ENCODE data around the gene MAP2K7. TPM values are rescaled to one million over a fixed set of nuclear protein-coding genes. Genes with fewer than 3 reads are reported as not detected.

Gene MAP2K7
- total and polyA plus RNA-seq, 8 donors: 25.7 to 33.1 (median 30.6) TPM

GRCh38 chr19:7912144-7912696 lies 8.5 kb downstream of the MAP2K7 start:
- DNase-seq (peak in 1 of 4 donors; percentile 67), ATAC-seq (no peak)
- no peaks in the 10 kb centered on the region for H3K9me3 ChIP-seq
- H3K4me3 ChIP-seq: no peak overlapping the region
- H3K4me1 ChIP-seq: peaks cover 6 to 25% of the 10 kb centered on the region in 2 donors
- H3K27ac ChIP-seq: no peak overlapping the region
- peaks cover 0 to 55% of the 10 kb centered on the region in 2 donors for H3K36me3 ChIP-seq
- TF ChIP-seq, protein P1, sequence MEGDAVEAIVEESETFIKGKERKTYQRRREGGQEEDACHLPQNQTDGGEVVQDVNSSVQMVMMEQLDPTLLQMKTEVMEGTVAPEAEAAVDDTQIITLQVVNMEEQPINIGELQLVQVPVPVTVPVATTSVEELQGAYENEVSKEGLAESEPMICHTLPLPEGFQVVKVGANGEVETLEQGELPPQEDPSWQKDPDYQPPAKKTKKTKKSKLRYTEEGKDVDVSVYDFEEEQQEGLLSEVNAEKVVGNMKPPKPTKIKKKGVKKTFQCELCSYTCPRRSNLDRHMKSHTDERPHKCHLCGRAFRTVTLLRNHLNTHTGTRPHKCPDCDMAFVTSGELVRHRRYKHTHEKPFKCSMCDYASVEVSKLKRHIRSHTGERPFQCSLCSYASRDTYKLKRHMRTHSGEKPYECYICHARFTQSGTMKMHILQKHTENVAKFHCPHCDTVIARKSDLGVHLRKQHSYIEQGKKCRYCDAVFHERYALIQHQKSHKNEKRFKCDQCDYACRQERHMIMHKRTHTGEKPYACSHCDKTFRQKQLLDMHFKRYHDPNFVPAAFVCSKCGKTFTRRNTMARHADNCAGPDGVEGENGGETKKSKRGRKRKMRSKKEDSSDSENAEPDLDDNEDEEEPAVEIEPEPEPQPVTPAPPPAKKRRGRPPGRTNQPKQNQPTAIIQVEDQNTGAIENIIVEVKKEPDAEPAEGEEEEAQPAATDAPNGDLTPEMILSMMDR (IDR thresholded peaks at IDR 0.05): no peak
- peaks cover 22 to 37% of the 10 kb centered on the region in 2 donors for H3K27me3 ChIP-seq
- intact Hi-C loops (cut with DNase I): no loop called here

DNA sequence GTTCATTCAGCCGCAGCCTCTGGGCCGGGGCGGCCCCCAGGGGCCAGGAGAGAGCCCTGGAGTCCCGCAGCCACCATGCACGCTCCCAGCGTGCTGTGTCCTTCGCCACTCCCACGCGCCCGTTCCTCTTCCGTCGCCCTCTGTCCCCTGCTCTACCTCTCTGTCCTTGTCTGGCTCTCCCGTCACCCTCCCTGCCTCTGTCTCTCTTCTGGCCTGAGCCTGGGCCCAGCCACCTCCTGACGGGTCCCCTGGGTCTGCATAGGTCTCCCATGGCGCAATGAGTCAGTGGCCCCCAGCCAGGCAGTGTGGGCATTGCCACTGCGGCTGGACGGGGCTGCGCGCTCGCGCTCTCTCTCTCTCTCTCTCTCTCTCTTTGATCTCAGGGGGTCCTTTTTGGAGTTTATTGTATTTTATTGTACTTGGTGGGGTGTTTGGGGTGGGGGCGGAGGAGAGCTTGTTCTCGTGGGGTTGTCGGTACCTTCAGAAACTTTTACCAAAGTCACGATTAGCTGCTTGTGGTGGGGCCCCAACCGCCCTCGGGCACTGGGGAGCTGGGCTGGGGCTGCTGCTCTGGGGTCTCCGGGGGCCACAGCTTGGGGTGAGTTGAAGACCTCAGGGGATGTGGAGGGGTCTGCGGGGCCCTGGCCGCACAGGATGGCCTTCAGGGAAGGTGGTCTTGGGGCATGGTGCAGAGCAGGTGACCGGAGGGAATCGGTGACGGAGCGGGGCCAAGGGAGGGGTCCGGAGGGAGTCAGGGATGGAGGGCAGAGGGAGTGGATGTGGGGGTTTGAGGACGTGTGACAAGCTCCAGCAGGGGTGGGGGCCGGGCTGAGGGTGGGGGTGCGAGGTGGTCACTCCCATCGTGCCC lies 9.3 kb downstream of the MAP2K7 start:
- H3K27ac ChIP-seq: no peak overlapping the region
- no peaks in the 10 kb centered on the region for H3K9me3 ChIP-seq
- intact Hi-C loops (cut with DNase I): no loop called here
- H3K27me3 ChIP-seq: peaks cover 29 to 44% of the 10 kb centered on the region in 2 donors
- no peak for ATAC-seq
- TF ChIP-seq, protein P1 (IDR thresholded peaks at IDR 0.05): no peak
- H3K4me3 ChIP-seq: no peak overlapping the region
- peak in 1 of 4 donors; percentile 71 for DNase-seq
- peaks cover 0 to 54% of the 10 kb centered on the region in 2 donors for H3K36me3 ChIP-seq
- H3K4me1 ChIP-seq: peaks cover 13 to 25% of the 10 kb centered on the region in 2 donors

DNA sequence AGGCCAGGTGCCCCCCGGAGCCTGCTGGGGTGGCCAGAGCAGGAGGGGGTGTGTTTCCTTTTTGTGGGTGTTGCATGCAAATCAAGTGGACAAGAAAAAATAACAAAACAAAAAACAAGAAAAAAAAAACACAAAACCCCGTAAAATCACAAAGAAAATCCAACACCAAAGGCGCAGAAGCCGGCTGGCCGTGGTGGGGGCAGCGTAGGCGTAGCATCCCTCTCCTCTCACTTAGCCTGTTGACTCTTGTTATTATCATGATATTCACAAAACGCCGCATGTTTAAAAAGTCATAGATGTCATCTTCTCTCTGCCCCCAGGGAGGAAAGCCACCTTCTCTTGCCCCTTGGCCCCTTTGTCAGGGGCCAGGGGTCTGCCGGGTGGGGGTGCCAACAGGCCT lies 10.0 kb downstream of the MAP2K7 start:
- no peak for ATAC-seq
- DNase-seq: no peak
- peaks cover 36 to 51% of the 10 kb centered on the region in 2 donors for H3K27me3 ChIP-seq
- H3K4me1 ChIP-seq: peaks cover 13 to 30% of the 10 kb centered on the region in 2 donors
- TF ChIP-seq, protein P1 (IDR thresholded peaks at IDR 0.05): no peak
- no peak overlapping the region for H3K4me3 ChIP-seq
- H3K9me3 ChIP-seq: no peaks in the 10 kb centered on the region
- intact Hi-C loops (cut with DNase I): no loop called here
- no peak overlapping the region for H3K27ac ChIP-seq
- peaks cover 0 to 53% of the 10 kb centered on the region in 2 donors for H3K36me3 ChIP-seq

DNA sequence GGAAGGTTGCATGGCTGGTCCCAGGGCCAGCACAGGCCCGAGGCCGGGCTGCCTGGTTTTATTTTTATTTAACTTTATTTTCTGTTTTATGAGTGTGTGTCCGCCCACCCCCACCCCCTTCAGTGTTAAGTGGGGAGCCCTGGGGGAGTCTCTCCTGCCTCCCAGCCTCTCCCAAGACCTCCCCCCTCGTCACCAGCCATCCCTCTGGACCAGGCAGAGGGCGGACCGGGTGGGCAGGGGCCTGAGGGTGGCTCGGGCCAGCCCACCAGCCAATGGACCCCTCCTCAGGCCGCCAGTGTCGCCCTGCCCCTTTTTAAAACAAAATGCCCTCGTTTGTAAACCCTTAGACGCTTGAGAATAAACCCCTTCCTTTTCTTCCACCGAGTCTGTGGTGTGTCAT lies 10.4 kb downstream of the MAP2K7 start:
- no peak for DNase-seq
- peaks cover 41 to 56% of the 10 kb centered on the region in 2 donors for H3K27me3 ChIP-seq

More for the DNA sequence above, 10.4 kb downstream of the MAP2K7 start:
- Histone ChIP-seq H3K27ac (no peak overlapping the region), H3K4me3 (no peak overlapping the region), H3K4me1 (peaks cover 13 to 34% of the 10 kb centered on the region in 2 donors), H3K9me3 (no peaks in the 10 kb centered on the region), H3K36me3 (peaks cover 0 to 49% of the 10 kb centered on the region in 2 donors)
- no peak for ATAC-seq
- TF ChIP-seq, protein P1 (IDR thresholded peaks at IDR 0.05): no peak
- intact Hi-C loops (cut with DNase I): no loop called here

Measured in left lung (tissue), 10 donors.